Loucy (cell line): ENCODE results near the gene TRPM3.

Source experiments
- EZH2phosphoT487 ChIP-seq: fragments of 200-600 bp; IDR thresholded peaks from 2 replicates; pipeline ENCODE4 v1.6.1; 2018; ENCODE audit warnings: antibody characterized with exemption, mild to moderate bottlenecking, moderate library complexity, borderline replicate concordance
- TF ChIP-seq, protein P1 (sequence below): fragments of 200-600 bp; sonication (generic); conservative IDR thresholded peaks from 2 replicates; pipeline ENCODE4 v1.5.1; 2014; ENCODE audit warnings: mild to moderate bottlenecking, antibody characterized with exemption, low read length

GRCh38 chr9:70532716-70533115, 588.7 kb downstream of the TRPM3 start:
- TF ChIP-seq, protein P1, sequence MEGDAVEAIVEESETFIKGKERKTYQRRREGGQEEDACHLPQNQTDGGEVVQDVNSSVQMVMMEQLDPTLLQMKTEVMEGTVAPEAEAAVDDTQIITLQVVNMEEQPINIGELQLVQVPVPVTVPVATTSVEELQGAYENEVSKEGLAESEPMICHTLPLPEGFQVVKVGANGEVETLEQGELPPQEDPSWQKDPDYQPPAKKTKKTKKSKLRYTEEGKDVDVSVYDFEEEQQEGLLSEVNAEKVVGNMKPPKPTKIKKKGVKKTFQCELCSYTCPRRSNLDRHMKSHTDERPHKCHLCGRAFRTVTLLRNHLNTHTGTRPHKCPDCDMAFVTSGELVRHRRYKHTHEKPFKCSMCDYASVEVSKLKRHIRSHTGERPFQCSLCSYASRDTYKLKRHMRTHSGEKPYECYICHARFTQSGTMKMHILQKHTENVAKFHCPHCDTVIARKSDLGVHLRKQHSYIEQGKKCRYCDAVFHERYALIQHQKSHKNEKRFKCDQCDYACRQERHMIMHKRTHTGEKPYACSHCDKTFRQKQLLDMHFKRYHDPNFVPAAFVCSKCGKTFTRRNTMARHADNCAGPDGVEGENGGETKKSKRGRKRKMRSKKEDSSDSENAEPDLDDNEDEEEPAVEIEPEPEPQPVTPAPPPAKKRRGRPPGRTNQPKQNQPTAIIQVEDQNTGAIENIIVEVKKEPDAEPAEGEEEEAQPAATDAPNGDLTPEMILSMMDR: no peak
- TF ChIP-seq EZH2phosphoT487: no peak
